ENCODE results near the gene MOB1B.
"Not testable (repeated sequence)": the region's sequence is repeated elsewhere in the genome, so short reads cannot be mapped to it uniquely, and the experiment has no call there.

MOB1B gene

DNA sequence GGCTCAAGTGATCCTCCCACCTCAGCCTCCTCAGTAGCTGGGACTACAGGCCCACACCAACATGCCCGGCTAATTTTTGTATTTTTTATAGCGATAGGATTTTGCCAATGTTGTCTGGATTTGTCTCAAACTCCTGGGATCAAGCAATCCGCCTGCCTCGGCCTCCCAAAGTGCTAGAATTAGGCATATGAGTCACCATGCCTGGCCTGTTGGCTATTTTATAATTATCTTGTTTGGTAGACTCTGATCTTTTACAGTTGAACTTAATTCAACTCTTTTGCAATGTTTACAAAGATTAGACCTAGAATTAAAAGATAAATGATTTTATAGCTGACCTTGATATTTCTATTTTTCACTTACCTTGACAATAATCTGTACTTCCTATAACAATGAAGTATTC is 109.3 kb downstream of the MOB1B start:
- no peak for DNase-seq

DNA sequence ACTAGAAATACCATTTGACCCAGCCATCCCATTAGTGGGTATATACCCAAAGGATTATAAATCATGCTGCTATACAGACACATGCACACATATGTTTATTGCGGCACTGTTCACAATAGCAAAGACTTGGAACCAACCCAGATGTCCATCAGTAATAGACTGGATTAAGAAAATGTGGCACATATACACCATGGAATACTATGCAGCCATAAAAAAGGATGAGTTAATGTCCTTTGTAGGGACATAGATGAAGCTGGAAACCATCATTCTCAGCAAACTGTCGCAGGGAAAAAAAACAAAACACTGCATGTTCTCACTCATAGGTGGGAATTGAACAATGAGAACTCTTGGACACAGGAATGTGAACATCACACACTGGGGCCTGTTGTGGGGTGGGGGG is 115.2 kb downstream of the MOB1B start:
- not testable (repeated sequence) for DNase-seq

DNA sequence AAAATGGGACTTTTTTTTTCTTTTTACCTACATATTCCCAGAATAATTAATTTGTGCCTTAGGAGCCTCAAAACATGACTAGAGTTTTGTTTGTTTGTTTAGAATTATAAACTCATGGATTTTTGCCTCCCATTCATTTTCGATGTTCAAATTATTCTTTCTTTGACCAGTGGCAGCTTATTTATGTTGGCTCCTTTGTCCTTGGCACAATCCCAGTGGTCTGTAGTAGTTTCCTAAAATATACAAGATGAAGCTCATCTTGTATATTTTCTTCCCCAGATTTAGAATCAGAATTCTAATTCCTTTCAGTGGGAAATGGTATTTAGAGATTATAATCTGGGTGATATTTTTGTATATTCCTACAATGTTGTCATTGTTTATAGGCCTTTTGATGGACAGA is 118.4 kb downstream of the MOB1B start:
- DNase-seq = no peak

DNA sequence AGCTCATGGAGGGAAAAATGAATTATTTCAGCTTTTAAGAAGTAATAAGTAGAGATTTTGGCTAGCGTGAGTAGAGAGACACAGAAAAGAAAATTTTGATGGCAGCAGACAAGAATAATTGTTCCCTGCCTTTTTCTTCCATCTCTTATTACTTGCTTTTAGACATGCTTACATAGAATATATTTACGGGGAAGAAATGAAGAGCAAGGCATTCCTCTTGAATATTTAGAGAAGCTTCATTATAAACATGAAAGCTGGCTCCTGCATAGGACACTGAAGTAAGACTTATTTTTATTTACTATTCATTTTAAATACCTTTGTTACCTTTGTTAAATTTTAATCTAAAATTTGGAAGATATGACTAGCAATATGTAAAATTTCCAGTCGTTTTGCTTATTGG is 123.5 kb downstream of the MOB1B start:
- DNase-seq = no peak

DNA sequence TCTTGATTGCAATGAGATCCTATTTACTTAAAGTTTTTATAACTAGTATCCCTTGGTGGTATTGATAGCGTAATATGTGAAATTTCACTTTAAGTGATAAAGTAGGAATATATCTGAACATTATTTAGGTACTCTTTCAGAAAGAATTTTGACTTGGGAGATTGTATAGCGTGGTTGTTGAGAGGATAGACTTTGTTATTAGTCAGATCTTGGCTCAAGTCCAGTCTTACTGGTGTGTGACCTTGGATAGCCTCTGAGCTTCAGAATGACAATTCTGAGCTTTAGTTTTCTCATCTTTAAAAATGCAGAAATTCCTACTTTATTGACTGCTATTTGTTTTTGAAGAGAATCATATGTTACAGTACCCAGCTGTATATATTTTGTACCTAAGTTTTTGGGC is 123.9 kb downstream of the MOB1B start:
- DNase-seq = no peak

DNA sequence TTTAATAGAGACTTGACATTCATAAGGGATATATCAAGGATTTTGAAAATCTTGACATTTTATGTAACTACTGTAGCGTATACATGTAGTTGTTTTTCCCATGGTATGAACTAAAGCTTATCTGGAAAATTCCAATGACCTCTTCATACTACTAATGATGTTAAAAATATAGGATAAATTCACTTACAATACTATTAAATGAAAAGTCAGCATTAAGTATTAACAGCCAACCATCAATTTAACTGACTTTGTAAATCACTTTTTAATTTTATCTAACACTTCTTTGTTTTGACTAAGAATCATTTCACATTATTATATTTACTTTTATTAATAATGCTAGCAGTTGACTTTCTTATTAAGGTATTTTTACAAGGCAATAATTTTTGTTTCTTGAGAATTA is 125.4 kb downstream of the MOB1B start:
- DNase-seq = no peak

DNA sequence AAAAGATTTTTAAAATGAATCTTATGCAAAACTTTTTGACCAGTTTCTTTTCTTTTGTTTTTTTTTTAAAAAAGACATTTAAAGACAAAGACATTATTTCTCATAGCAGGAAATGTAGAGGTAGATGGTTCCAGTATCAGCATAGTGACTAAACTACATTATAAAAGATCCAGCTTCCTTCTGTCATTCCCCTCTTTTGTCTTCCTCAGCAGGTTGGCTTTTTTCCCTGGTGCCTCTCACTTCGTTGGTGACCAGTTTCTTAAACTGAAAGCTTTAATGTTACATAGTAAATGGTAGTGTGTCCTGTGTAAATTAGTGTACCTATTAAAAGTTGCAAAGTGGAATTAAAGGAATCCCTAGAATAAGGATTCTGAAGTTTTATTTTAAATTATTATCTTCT is 127.3 kb downstream of the MOB1B start:
- no peak for DNase-seq

DNA sequence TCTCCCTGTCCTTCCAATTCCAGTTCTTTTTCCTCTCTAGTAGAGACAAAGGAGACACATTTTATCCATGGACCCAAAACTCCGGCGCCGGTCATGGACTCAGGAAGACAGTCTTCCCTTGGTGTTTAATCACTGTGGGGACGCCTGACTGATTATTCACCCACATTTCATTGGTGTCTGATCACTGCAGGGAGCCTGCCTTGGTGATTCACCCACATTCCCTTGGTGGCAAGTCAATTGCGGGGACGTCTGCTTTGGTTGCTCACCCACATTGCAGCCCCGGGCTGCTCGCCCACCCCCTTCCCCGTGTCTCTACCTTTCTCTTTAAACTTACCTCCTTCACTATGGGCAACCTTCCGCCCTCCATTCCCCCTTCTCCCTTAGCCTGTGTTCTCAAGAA is 129.9 kb downstream of the MOB1B start:
- not testable (repeated sequence) for DNase-seq
